Activated naive CD8-positive, alpha-beta T cell treated with anti-CD3 and anti-CD28 coated beads for 36 hours (primary cell): ENCODE results near the gene FXN. TPM values are rescaled to one million over a fixed set of nuclear protein-coding genes. Genes with fewer than 3 reads are reported as not detected.

Source experiments
- DNase-seq: peaks from one replicate; pipeline ENCODE4 v3.0.0; 2021
- H3K27ac Mint-ChIP-seq: one replicate; pipeline ENCODE4 v1.8.0; 2022; ENCODE audit warnings: mild to moderate bottlenecking, moderate library complexity, mixed read lengths
- H3K27me3 Mint-ChIP-seq: one replicate; pipeline ENCODE4 v1.8.0; 2022; ENCODE audit warnings: mild to moderate bottlenecking, mixed read lengths
- H3K36me3 Mint-ChIP-seq: one replicate; pipeline ENCODE4 v1.8.0; 2021; ENCODE audit warnings: mild to moderate bottlenecking, mixed read lengths
- H3K4me1 Mint-ChIP-seq: one replicate; pipeline ENCODE4 v1.8.0; 2021; ENCODE audit warnings: mixed read lengths
- H3K4me3 Mint-ChIP-seq: one replicate; pipeline ENCODE4 v1.8.0; 2022; ENCODE audit warnings: mild to moderate bottlenecking, moderate library complexity, mixed read lengths
- H3K9me3 Mint-ChIP-seq: one replicate; pipeline ENCODE4 v1.8.0; 2022; ENCODE audit warnings: mixed read lengths
- total RNA-seq, 2 experiments: library from RNA; stranded (reverse); gene quantifications; one replicate each; pipeline ENCODE4 v1.2.3, GENCODE V29; 2021

FXN gene
- total RNA-seq, 2 experiments from 2014 or later = 32.0 to 35.9 TPM

DNA sequence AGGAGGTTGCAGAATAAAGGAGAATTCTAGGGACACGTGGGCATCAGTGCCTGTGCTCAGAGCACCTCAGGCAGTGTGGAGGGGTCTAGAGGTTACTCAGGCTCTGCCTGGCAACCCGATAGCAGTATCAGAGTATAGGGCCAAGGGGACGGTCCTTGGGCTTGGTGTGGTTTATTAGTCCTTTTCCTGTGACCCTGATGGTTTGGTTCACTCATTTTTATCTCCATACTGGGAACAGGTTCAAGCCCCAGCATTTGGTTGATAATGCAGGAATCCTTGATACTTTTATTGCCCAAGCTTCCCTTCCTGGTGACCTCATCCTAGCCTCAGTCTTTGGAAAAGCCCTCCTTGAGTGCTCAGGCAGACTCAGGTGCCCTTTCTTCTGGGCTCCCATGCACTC is 35.5 kb downstream of the FXN start:
- no peak for DNase-seq
- no peak overlapping the region for H3K4me3 Mint-ChIP-seq
- peaks cover 7% of the 10 kb centered on the region for H3K36me3 Mint-ChIP-seq
- H3K27me3 Mint-ChIP-seq = no peaks in the 10 kb centered on the region
- no peak overlapping the region for H3K27ac Mint-ChIP-seq
- H3K9me3 Mint-ChIP-seq = no peaks in the 10 kb centered on the region
- no peaks in the 10 kb centered on the region for H3K4me1 Mint-ChIP-seq

DNA sequence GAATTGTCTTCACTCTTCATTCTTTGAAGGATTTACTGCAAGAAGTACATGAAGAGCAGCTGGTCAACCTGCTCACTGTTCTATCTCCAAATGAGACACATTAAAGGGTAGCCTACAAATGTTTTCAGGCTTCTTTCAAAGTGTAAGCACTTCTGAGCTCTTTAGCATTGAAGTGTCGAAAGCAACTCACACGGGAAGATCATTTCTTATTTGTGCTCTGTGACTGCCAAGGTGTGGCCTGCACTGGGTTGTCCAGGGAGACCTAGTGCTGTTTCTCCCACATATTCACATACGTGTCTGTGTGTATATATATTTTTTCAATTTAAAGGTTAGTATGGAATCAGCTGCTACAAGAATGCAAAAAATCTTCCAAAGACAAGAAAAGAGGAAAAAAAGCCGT is 37.6 kb downstream of the FXN start:
- DNase-seq = no peak
- Mint-ChIP-seq H3K9me3 (no peaks in the 10 kb centered on the region), H3K4me1 (no peaks in the 10 kb centered on the region), H3K27ac (no peak overlapping the region), H3K36me3 (peaks cover 2% of the 10 kb centered on the region), H3K4me3 (no peak overlapping the region), H3K27me3 (no peaks in the 10 kb centered on the region)

DNA sequence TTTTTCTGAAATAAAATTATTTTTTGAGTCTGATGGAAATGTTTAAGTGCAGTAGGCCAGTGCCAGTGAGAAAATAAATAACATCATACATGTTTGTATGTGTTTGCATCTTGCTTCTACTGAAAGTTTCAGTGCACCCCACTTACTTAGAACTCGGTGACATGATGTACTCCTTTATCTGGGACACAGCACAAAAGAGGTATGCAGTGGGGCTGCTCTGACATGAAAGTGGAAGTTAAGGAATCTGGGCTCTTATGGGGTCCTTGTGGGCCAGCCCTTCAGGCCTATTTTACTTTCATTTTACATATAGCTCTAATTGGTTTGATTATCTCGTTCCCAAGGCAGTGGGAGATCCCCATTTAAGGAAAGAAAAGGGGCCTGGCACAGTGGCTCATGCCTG is 39.2 kb downstream of the FXN start:
- Mint-ChIP-seq H3K27me3 (no peaks in the 10 kb centered on the region), H3K27ac (no peak overlapping the region), H3K4me3 (no peak overlapping the region)

DNA sequence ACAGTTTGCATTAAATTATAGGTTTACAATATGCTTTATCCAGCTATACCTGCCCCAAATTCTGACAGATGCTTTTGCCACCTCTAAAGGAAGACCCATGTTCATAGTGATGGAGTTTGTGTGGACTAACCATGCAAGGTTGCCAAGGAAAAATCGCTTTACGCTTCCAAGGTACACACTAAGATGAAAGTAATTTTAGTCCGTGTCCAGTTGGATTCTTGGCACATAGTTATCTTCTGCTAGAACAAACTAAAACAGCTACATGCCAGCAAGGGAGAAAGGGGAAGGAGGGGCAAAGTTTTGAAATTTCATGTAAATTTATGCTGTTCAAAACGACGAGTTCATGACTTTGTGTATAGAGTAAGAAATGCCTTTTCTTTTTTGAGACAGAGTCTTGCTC is 41.0 kb downstream of the FXN start:
- H3K27me3 Mint-ChIP-seq = no peaks in the 10 kb centered on the region
- no peak for DNase-seq
- H3K4me1 Mint-ChIP-seq = no peaks in the 10 kb centered on the region
- H3K36me3 Mint-ChIP-seq = peaks cover 25% of the 10 kb centered on the region
- H3K9me3 Mint-ChIP-seq = peaks cover 4% of the 10 kb centered on the region
- no peak overlapping the region for H3K4me3 Mint-ChIP-seq
- H3K27ac Mint-ChIP-seq = no peak overlapping the region

More for the DNA sequence above, 39.2 kb downstream of the FXN start:
- no peaks in the 10 kb centered on the region for H3K4me1 Mint-ChIP-seq
- DNase-seq = no peak
- H3K36me3 Mint-ChIP-seq = peaks cover 15% of the 10 kb centered on the region
- no peaks in the 10 kb centered on the region for H3K9me3 Mint-ChIP-seq

DNA sequence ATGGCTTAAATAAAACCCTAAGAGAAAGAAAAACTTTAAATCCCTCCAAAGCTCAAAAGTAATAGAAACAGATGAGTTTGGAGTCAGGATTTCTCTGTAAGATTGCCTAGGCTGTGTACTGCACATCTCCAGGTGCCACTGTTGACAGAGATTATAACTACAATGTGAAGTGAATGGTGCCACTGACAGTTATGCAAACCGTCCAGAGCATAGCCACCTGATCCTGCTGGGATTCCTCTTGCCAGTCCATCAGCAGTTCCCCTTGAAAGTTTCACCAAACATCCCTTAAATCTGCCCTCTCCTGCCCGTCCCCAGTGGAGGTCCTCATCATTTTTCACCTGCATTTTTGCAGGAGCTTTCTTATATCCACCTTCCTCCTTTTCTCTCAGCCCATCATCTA is 42.5 kb downstream of the FXN start:
- peaks cover 7% of the 10 kb centered on the region for H3K9me3 Mint-ChIP-seq
- peaks cover 25% of the 10 kb centered on the region for H3K36me3 Mint-ChIP-seq

DNA sequence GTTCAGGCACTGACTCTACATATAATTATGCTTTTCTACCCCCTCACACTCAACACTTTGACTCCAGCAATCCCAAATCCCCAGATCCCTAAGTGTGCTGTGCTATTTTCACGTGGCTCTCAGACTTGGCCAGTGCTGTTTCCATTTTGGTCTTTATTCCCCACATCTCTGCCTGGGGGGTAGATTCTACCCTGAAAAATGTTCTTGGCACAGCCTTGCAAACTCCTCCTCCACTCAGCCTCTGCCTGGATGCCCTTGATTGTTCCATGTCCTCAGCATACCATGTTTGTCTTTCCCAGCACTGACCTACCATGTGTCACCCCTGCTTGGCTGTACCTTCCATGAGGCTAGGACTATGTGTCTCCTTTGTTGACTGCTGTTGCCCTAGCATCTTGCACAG is 43.0 kb downstream of the FXN start:
- Mint-ChIP-seq H3K27me3 (no peaks in the 10 kb centered on the region), H3K4me1 (no peaks in the 10 kb centered on the region), H3K4me3 (no peak overlapping the region), H3K27ac (no peak overlapping the region), H3K9me3 (peaks cover 7% of the 10 kb centered on the region), H3K36me3 (peaks cover 23% of the 10 kb centered on the region)
- no peak for DNase-seq

More for the DNA sequence above, 42.5 kb downstream of the FXN start:
- Mint-ChIP-seq H3K4me1 (no peaks in the 10 kb centered on the region), H3K27ac (no peak overlapping the region), H3K27me3 (no peaks in the 10 kb centered on the region), H3K4me3 (no peak overlapping the region)
- DNase-seq = no peak

DNA sequence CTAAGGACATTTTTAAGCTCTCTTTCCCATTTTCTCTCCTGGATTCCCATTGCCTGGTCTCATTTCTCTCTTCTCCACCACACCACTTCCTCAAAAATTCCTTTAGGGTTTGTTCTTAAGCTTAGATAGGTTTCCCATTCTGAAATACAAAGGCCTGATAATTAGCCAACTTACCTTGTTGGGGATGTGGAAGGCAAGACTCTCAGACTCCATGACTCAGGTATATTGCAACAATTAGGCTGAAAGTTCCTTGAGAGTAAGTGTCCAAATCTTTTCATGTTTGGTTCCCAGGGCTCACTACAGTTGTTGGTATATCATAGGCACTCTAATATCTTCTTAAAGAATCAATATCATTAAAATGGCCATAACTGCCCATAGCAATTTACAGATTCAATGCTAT is 43.6 kb downstream of the FXN start:
- H3K36me3 Mint-ChIP-seq = peaks cover 26% of the 10 kb centered on the region
- no peaks in the 10 kb centered on the region for H3K4me1 Mint-ChIP-seq
- H3K27ac Mint-ChIP-seq = no peak overlapping the region
- no peaks in the 10 kb centered on the region for H3K27me3 Mint-ChIP-seq
- H3K9me3 Mint-ChIP-seq = peaks cover 7% of the 10 kb centered on the region
- no peak for DNase-seq
- H3K4me3 Mint-ChIP-seq = no peak overlapping the region

DNA sequence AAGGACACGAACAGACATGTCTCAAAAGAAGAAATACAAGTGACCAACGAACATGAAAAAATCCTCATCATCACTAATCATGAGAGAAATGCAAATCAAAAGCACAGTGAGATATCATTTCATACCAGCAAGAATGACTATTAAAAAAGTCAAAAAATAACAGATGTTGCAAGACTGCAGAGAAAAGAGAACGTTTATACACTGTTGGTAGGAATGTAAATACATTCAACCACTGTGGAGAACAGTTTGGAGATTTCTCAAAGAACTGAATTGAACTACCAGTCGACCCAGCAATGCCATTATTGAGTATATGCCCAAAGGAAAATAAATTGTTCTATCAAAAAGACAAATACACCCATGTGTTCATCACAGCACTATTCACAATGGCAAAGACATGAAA is 45.7 kb downstream of the FXN start:
- Mint-ChIP-seq H3K27me3 (no peaks in the 10 kb centered on the region), H3K4me1 (no peaks in the 10 kb centered on the region), H3K36me3 (peaks cover 26% of the 10 kb centered on the region), H3K4me3 (no peak overlapping the region), H3K27ac (no peak overlapping the region), H3K9me3 (peaks cover 7% of the 10 kb centered on the region)
- no peak for DNase-seq

DNA sequence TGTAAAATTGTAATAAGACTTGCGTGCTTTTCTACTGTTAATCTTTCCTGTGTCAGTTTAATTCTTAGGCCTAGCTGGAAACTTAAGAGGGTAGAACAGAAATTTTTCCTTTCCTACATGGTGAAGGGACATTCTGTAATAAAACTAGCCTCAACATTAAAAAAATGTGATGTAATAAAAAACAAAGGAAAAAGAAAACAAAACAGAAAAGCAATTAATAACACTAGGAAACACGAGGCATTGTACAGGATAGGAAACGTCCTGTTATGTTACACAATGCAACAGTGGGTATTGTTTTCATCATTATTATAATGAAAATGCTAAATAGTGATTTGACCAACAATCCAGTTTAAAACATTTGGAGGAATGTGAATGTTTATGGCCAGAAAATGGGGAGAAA is 47.8 kb downstream of the FXN start:
- H3K9me3 Mint-ChIP-seq = peaks cover 7% of the 10 kb centered on the region
- H3K27ac Mint-ChIP-seq = no peak overlapping the region
- H3K4me1 Mint-ChIP-seq = no peaks in the 10 kb centered on the region
- DNase-seq = no peak
- peaks cover 24% of the 10 kb centered on the region for H3K36me3 Mint-ChIP-seq
- no peaks in the 10 kb centered on the region for H3K27me3 Mint-ChIP-seq
- H3K4me3 Mint-ChIP-seq = no peak overlapping the region

DNA sequence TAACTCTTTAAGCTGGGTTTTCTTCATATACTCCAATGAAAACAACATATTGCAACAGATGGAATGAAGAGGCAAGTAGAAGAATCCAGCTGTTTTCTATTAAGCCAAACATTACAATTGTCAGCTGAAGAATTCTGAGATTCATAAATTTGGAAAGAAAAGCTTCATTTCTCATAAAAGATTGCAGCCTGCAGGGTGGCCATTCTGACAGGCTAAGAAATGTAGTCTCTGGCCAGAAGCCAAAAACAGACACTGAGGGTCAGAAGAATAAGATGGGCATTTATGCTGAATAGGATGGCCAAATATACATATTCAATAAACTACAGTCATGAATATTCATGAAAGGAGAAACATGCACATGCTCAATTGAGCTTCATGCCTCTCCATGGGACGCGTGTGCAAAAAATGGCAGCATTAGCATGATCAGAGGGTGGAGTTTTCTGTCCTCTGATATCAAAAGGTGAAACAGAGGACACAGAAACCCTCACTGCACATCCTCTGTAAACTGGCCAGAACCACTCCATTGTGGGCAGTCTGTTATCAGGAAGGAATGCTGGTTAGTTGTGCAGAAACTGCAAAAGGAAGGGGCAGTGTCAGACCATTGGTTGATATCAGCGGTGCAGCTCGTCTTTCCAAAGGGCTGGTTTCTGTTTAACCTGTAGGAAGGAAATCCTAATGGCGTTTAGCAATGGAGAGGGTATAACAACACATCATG is 50.2 kb downstream of the FXN start:
- DNase-seq = no peak
- H3K9me3 Mint-ChIP-seq = peaks cover 7% of the 10 kb centered on the region
- no peak overlapping the region for H3K27ac Mint-ChIP-seq
- no peaks in the 10 kb centered on the region for H3K4me1 Mint-ChIP-seq
- H3K27me3 Mint-ChIP-seq = no peaks in the 10 kb centered on the region
- H3K4me3 Mint-ChIP-seq = no peak overlapping the region
- peaks cover 6% of the 10 kb centered on the region for H3K36me3 Mint-ChIP-seq

DNA sequence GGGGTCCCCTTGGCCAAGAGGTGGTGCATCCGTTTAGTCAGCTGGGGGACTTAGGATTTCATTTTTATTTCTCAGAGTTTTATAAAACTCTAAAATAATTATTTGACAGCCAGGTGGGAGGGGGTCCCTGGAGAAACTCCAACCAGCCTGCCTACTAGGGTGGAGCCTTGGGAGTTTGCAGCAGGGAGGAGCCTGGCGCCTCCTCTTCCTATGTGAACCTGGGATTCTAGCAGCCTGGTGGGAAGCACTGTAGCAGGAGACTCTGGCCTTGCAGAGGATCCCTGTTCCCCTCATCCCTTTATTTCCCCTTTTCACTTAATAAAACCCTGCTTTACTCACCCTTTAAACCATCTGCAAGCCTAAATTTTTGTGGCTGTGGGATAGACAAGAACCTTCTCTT is 50.8 kb downstream of the FXN start:
- H3K27ac Mint-ChIP-seq = no peak overlapping the region
- peaks cover 2% of the 10 kb centered on the region for H3K36me3 Mint-ChIP-seq
- H3K4me3 Mint-ChIP-seq = no peak overlapping the region

DNA sequence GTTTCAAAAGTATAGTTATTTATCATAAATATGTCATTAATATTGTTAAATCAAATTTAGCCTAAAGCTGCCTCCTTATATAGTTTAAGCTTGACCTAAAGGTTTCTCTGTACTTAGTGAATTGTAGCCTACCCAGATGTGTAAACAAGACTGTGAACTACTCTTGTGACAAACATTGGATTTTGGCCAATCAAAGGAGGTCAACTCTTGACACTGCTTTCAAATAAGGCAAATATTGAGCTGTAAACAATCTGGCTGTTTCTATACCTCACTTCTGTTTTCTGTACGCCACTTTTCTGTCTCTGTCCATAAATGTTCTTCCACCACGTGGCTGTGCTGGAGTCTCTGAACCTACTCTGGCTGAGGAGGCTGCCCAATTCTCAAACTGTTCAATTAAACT is 51.2 kb downstream of the FXN start:
- Mint-ChIP-seq H3K9me3 (peaks cover 2% of the 10 kb centered on the region), H3K36me3 (peaks cover 2% of the 10 kb centered on the region), H3K27ac (no peak overlapping the region), H3K4me1 (no peaks in the 10 kb centered on the region), H3K27me3 (no peaks in the 10 kb centered on the region), H3K4me3 (no peak overlapping the region)
- no peak for DNase-seq

More for the DNA sequence above, 50.8 kb downstream of the FXN start:
- DNase-seq = no peak
- H3K4me1 Mint-ChIP-seq = no peaks in the 10 kb centered on the region
- no peaks in the 10 kb centered on the region for H3K27me3 Mint-ChIP-seq
- H3K9me3 Mint-ChIP-seq = peaks cover 4% of the 10 kb centered on the region

DNA sequence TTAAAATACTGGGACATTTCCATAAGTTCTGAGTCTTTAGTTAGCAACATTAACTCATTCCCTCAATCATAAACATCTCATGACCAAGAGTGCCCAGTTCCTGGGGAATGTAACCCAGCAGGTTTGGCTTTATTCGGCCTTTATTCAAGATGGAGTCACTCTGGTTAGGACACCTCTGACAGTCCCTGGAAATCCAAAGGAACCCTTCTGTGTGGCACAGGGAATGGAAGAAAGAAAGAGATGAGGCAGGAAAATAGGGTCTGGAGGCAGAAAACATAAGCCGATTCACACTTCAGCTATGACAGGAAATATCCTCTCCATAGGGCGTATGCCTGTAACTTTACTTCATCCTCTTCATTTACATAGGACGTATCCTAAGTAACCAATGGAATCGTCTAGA is 53.5 kb downstream of the FXN start:
- Mint-ChIP-seq H3K27ac (no peak overlapping the region), H3K9me3 (no peaks in the 10 kb centered on the region), H3K36me3 (no peaks in the 10 kb centered on the region), H3K4me1 (no peaks in the 10 kb centered on the region), H3K4me3 (no peak overlapping the region), H3K27me3 (no peaks in the 10 kb centered on the region)
- DNase-seq = no peak

DNA sequence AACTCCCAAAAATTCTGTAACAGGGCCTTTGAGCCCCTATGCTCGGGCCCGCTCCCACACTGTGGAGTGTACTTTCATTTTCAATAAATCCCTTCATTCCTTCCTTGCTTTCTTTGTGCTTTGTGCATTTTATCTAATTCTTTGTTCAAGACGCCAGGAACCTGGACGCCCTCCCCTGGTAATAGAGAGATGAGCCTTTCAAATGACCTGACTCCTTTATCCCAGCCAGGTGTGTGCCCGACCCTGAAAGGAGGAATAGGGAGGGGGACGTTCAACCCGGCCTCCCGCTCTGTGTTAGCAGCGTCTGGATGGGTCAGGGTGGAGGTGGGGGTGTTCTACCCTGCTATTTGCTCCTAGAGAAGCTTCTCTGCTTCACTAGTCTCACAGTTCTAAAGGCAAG is 53.9 kb downstream of the FXN start:
- Mint-ChIP-seq H3K27me3 (no peaks in the 10 kb centered on the region), H3K9me3 (no peaks in the 10 kb centered on the region), H3K36me3 (no peaks in the 10 kb centered on the region), H3K4me1 (no peaks in the 10 kb centered on the region), H3K4me3 (no peak overlapping the region), H3K27ac (no peak overlapping the region)
- DNase-seq = no peak

DNA sequence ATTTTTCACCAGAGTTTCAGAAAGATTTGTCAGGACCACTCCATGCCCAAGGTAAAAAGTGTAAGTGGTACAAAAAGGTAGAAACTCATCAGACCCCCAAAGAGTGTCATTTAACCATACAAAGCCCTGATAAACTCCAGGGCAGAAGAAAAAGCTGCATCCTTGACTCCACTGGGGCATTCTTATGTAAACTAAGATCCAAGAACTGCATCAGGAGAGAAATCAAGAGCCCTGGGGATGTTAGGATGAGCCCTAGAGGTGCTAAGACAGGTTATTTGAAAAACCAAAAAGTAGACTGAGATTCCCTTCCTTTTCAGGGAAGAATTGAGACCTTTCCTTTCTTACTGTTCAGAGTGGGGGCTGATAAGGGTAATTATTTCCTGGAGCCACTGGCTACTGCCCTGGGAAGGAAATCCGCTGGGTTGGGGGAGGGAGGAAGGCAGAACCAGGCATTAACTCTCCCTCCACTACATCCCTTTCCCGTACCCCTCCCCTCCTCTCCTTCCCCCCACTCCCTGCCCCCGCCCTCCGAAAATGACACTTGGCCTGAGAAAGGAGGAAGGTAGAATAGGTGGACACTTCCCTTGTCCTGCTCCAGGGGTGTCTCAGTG is 54.7 kb downstream of the FXN start:
- Mint-ChIP-seq H3K9me3 (no peaks in the 10 kb centered on the region), H3K4me1 (no peaks in the 10 kb centered on the region), H3K27ac (no peak overlapping the region), H3K36me3 (no peaks in the 10 kb centered on the region), H3K27me3 (no peaks in the 10 kb centered on the region), H3K4me3 (no peak overlapping the region)
- no peak for DNase-seq

DNA sequence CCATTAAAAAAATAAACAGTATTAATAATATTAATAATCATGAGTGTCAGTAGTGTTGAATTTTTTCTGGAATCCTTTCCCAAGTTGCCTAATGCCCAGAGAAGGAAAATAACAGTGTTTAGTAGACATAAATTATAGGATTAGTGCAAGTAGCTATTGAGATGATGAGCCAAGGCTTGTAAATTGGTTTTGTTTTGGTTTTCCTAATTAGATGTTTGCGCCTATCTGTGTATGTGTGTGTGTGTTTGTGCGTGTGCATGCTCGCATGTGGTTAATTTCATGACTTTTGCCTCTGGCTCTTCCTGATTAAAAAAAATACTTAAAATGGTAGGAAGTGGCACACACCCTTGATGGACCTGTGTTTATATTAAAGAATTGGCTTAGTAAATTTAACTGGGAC is 55.4 kb downstream of the FXN start:
- no peak overlapping the region for H3K27ac Mint-ChIP-seq
- no peaks in the 10 kb centered on the region for H3K27me3 Mint-ChIP-seq
- H3K4me3 Mint-ChIP-seq = no peak overlapping the region
- no peaks in the 10 kb centered on the region for H3K4me1 Mint-ChIP-seq
- H3K36me3 Mint-ChIP-seq = no peaks in the 10 kb centered on the region
- no peak for DNase-seq
- no peaks in the 10 kb centered on the region for H3K9me3 Mint-ChIP-seq
